ENCODE data around the gene CGREF1.
"Not testable (repeated sequence)": the region's sequence is repeated elsewhere in the genome, so short reads cannot be mapped to it uniquely, and the experiment has no call there.

The CGREF1 gene

GRCh38 chr2:27111392-27112078 is 7.4 kb downstream of the CGREF1 start:
- not testable (repeated sequence) for DNase-seq (ENCODE audit: low read depth)

- not testable (repeated sequence) for DNase-seq (ENCODE audit: low read depth)
Observed at GRCh38 chr2:27110603-27111352, 8.2 kb downstream of the CGREF1 start.

GRCh38 chr2:27109083-27109482 is 9.8 kb downstream of the CGREF1 start:
- DNase-seq (ENCODE audit: low read depth) = no peak

- DNase-seq (ENCODE audit: low read depth) = no peak
Observed at GRCh38 chr2:27108221-27108620, 10.7 kb downstream of the CGREF1 start.

- no peak for DNase-seq (ENCODE audit: low read depth)
Observed at GRCh38 chr2:27105981-27106380, 12.9 kb downstream of the CGREF1 start.

GRCh38 chr2:27102329-27102728 is 16.6 kb downstream of the CGREF1 start:
- no peak for DNase-seq (ENCODE audit: low read depth)

- DNase-seq (ENCODE audit: low read depth) = no peak
Observed at GRCh38 chr2:27100036-27100435, 18.9 kb downstream of the CGREF1 start.

- no peak for DNase-seq (ENCODE audit: low read depth)
Observed at GRCh38 chr2:27099334-27099955, 19.5 kb downstream of the CGREF1 start.

- no peak for DNase-seq (ENCODE audit: low read depth)
Observed at GRCh38 chr2:27097341-27097740, 21.6 kb downstream of the CGREF1 start.

- no peak for DNase-seq (ENCODE audit: low read depth)
Observed at GRCh38 chr2:27096748-27097297, 22.1 kb downstream of the CGREF1 start.

GRCh38 chr2:27095745-27096651 is 22.9 kb downstream of the CGREF1 start:
- DNase-seq (ENCODE audit: low read depth) = no peak

- DNase-seq (ENCODE audit: low read depth) = no peak
Observed at GRCh38 chr2:27095427-27095744, 23.5 kb downstream of the CGREF1 start.

GRCh38 chr2:27094353-27094984 is 24.5 kb downstream of the CGREF1 start:
- DNase-seq (ENCODE audit: low read depth) = no peak

GRCh38 chr2:27093430-27094352 is 25.2 kb downstream of the CGREF1 start:
- no peak for DNase-seq (ENCODE audit: low read depth)

- DNase-seq (ENCODE audit: low read depth) = no peak
Observed at GRCh38 chr2:27092696-27093429, 26.1 kb downstream of the CGREF1 start.

- DNase-seq (ENCODE audit: low read depth) = no peak
Observed at GRCh38 chr2:27091746-27092695, 26.9 kb downstream of the CGREF1 start.

- no peak for DNase-seq (ENCODE audit: low read depth)
Observed at GRCh38 chr2:27089111-27089954, 29.6 kb downstream of the CGREF1 start.

GRCh38 chr2:27088634-27089033 is 30.3 kb downstream of the CGREF1 start:
- DNase-seq (ENCODE audit: low read depth) = no peak

All from fibroblast of the conjunctiva (primary cell).